Left kidney (tissue), 8 donors: ENCODE results near the gene MEGF10. TPM values are rescaled to one million over a fixed set of nuclear protein-coding genes. Genes with fewer than 3 reads are reported as not detected.
A peak's percentile ranks its signal among the peaks of the same experiment; 100 is the strongest.
"Not testable (repeated sequence)": the region's sequence is repeated elsewhere in the genome, so short reads cannot be mapped to it uniquely, and the experiment has no call there.

Experiments used
- DNase-seq: peaks from one replicate; pipeline ENCODE4 v3.0.0-alpha.2; 2013
- long read RNA-seq, 8 donors: transcript quantifications; one replicate each; lab custom pipeline, GENCODE V29; 2026
- polyA plus RNA-seq: library from polyadenylated mRNA; unstranded; fragments of 120-200 nt; gene quantifications from one replicate; pipeline ENCODE4 v1.2.1, GENCODE V29; 2013; ENCODE audit not compliant: insufficient read length

MEGF10 gene
- 1.1 TPM for polyA plus RNA-seq
- long read RNA-seq, donor 1 = 0 reads
- long read RNA-seq, donor 2 = 0 reads
- long read RNA-seq, donor 3 = 0 reads
- long read RNA-seq, donor 4 = 0 reads
- long read RNA-seq, donor 5 = 0 reads
- long read RNA-seq, donor 6 = 0 reads
- long read RNA-seq, donor 7 = 0 reads
- long read RNA-seq, donor 8 = 0 reads

- DNase-seq = peak; percentile 55
Measured at GRCh38 chr5:127290019-127290945, at the start of gene MEGF10. Gene MEGF10 (plus strand): TSS chr5:127290796. CDS start chr5:127331309, 40,513 bp downstream.

DNA sequence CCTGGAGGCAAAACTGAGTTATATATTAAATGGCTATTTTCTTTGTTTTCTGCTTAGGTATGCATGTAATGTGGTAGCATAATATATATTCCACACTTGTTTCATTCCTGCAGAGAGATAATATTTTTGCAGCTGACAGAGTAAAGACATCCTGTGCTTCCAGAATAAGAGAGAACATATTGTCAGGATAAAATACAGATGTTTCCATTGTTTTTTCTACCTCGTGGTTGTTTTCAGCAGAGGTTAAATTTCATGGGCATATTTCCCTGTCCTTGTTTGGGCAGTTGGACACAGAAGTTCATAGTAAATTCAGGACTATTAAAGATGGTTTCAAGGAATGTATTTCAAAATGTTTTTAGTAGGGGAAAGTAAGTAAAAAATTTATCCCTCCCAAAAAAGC, 47.6 kb upstream of the MEGF10 start:
- no peak for DNase-seq

DNA sequence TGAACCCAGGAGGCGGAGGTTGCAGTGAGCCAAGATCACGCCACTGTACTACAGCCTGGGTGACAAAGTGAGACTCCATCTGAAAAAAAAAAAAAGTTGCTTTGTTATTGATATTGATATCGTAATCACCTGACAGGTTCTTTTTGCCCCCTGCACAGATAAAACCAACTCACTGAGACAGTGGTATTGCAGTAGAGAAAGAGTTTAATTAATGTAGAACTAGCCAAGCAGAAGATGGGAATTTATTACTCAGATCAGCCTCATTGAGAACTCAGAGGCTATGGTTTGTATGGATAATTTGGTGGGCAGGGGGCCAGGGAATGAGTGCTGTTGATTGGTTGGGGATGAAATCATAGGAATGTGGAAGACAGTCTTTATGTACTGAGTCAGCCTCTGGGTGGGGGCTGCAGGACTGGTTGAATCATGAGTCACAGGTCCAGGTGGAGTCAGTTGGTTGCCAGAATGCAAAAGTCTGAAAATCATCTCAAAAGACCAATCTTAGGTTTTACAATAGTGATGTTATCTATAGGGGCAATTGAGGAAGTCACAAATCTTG, 35.8 kb upstream of the MEGF10 start:
- DNase-seq = no peak

GRCh38 chr5:127256886-127257597, 33.6 kb upstream of the MEGF10 start:
- DNase-seq = no peak

DNA sequence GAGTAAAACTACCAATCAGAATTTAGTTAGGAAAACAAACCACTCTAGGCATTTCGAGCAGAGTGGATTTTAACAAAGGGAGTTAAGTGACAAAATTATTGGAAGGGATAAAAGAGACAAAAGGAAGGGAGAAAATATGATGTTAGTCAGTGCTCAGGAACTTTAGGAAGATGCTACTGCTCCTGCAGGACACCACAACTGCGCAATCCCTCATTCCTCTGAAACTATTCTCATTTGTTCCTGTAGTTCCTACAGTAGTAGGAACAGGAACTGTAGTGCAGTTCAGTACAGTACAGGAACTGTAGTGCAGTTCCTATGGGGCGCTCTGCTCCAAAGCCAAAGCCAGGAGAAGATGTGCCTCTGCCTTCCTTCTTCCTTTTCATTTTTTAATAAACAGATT, 29.9 kb upstream of the MEGF10 start:
- DNase-seq = no peak

DNA sequence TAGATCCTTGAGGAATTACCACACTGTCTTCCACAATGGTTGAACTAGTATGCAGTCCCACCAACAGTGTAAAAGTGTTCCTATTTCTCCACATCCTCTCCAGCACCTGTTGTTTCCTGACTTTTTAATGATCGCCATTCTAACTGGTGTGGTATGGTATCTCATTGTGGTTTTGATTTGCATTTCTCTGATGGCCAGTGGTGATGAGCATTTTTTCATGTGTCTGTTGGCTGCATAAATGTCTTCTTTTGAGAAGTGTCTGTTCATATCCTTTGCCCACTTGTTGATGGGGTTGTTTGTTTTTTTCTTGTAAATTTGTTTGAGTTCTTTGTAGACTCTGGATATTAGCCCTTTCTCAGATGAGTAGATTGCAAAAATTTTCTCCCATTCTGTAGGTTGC, 25.1 kb upstream of the MEGF10 start:
- DNase-seq = not testable (repeated sequence)

- DNase-seq = not testable (repeated sequence)
Measured at GRCh38 chr5:127268342-127268741, 22.3 kb upstream of the MEGF10 start.

DNA sequence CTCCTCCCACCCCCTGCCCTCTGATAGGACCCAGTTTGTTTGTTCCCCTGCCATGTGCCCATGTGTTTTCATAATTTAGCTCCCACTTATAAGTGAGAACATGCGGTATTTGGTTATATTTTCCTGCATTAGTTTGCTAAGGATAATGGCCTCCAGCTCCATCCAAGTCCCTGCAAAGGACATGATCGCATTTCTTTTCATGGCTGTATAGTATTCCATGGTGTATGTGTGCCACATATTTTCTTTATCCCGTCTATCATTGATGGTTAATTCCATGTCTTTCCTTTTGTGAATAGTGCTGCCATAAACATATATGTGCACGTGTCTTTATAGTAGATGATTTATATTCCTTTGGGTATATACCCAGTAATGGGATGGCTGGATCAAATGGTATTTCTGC, 19.9 kb upstream of the MEGF10 start:
- not testable (repeated sequence) for DNase-seq

- no peak for DNase-seq
Measured at GRCh38 chr5:127275641-127276193, 14.9 kb upstream of the MEGF10 start.

- no peak for DNase-seq
Measured at GRCh38 chr5:127280491-127281220, 9.9 kb upstream of the MEGF10 start.

GRCh38 chr5:127281609-127282008, 9.0 kb upstream of the MEGF10 start:
- DNase-seq = no peak

GRCh38 chr5:127288676-127289075, 1.9 kb upstream of the MEGF10 start:
- no peak for DNase-seq

GRCh38 chr5:127290946-127291693, 524 bp downstream of the MEGF10 start:
- DNase-seq = no peak

GRCh38 chr5:127292030-127292735, 1.6 kb downstream of the MEGF10 start:
- no peak for DNase-seq

DNA sequence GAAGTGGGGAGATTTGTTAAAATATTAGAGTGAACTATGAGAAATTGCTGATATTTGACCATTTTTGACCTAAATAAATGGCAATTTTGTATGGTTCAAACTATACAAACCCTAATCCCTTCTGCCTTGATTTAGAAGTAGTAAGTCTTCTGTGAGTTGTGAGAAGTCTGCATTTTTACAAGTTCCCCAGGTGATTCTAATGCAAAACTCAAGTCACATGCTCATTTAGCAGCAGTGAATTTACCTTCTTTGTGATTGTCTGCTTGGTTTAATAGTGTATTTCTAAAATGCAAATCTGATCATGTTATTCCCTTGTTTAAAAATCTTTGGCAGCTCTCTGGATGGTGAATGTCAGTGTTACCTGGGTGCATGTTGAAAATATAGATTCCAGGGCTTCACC, 2.8 kb downstream of the MEGF10 start:
- DNase-seq = no peak

DNA sequence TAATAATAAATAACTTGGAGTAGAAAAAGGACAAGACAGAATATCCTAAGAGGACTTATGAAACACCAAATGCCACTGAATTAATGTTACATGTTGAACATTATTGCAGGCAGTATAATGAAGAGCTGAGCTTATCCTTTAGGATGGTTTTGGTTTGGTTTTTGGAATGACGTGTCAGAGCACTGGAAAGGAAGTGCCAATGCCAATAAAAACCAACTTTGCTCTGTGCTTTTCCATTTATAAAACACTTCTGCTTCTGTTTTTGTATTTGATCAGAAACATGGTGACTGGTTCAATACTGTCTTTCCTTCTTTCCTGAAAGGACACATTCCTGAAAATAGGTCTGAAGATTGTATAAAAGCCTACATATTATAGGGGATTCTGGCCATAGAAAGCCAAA, 4.2 kb downstream of the MEGF10 start:
- DNase-seq = no peak

DNA sequence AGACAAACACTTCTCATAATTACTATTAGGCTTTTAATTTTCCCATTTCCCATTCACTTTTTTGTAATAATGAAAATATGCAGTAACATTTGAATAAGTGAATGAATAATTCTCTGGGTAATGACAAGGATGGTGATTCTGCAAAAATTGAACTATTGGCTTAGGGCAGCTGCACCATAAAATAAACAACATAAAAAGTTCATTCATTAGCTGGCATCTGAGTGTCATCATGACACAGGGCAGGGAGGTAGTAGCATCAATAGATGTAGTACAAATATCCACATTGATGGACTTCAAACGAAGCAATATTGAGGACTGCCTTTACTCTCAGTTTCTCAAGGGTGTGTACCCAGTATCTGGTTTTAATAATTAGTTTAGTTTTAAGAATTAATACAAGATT, 4.9 kb downstream of the MEGF10 start:
- DNase-seq = no peak

DNA sequence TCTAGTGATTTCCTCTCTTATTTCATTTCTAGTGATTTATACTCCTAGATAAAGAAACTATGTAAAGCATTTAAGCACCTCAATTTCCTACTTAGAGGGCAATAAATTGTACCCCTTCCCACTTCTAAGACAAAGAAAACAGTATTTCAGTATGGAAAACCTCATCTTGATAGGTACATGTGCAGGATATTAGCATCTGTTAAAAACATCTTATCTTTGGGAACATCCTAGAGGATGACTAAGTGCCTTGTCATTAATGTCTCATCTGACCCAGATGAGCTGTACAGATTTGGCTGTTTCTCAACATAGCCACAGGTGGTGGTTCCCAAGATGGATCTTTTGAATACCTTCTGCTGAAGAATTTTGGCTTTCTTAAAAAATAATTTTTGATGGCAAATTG, 5.7 kb downstream of the MEGF10 start:
- no peak for DNase-seq

GRCh38 chr5:127296894-127297293, 6.3 kb downstream of the MEGF10 start:
- DNase-seq = not testable (repeated sequence)
